Cerebellar cortex (tissue), 1 donor: ENCODE results near the gene FAT1.
A peak's percentile ranks its signal among the peaks of the same experiment; 100 is the strongest.

Experiments used
- DNase-seq: peaks from one replicate; pipeline ENCODE4 v3.0.0-alpha.2; 2015; ENCODE audit warnings: low spot score

FAT1 gene

DNA sequence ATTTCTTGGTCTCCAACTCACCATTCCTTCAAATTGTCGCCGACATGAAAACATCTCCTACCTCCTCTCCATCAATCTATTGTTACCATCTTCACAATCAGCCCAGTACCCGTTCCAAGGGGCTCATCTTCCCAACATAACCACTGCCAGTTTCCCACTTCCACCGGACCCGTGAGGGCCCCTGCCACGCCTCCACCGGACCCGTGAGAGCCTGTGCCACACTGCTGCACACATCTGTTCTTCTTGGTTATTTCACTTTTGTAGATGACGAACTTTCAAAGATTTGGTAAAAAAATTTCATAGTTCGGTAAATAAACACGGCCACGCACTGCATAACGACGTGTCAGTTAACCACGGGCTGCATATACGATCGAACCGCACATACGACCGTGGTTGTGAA lies 65.0 kb downstream of the FAT1 start:
- DNase-seq, result no peak

DNA sequence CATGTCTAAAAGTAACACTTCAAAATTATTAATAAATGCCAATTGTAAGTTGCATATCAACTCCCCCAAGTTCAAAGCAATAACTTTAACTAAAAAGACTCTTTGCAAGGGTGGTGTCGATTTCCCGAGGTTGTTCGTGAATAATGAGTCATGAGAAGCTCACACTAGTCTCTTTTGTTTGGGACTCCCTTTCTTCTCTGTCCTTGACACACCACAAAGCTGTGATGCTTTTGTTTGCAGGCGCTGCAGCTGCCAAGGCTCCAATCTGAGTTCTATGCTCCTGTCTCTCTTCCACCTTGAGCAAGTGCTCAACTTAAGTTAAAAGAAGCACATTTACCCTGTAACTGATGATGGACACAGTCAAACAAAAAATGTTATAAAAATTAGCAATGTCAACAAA lies 65.9 kb downstream of the FAT1 start:
- DNase-seq, result no peak

DNA sequence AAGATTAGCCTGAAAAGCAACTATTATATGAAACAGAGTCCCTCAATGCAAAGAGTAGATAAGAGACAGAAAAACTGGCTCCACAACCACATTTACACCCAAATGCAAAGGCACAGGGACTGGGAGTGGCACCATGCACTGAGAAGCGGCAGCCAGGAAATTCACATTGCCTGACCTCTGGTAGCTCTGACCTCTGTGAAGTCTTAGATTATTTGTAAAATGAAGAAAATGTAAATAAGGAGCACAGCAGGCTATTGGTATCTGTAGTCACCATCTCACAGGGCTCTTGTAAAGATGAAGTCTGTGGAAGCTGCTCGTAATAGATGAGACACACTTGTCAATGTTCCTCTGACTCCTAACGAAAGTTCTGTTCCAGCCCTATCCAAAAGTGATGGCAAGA lies 69.7 kb downstream of the FAT1 start:
- DNase-seq, result no peak

DNA sequence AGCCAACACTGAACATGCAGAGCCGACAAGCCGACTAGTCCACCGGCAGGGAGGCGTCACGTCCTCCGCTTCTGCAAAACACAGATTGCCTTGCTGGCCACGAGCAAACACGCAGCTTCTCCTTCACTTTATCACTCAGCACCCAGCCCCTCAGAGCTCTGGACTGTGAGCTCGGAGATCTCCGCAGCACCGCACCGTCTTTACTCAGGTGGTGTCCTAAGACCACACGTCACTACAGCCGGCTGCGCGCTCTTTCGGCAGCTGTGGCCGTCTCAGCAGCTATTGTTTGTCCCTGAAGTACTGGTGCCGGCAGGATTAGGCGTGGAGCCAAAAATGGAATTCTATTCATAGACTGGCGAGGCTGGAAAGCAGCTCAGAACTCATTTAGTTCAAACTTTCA lies 72.0 kb downstream of the FAT1 start:
- peak; percentile 69 for DNase-seq

DNA sequence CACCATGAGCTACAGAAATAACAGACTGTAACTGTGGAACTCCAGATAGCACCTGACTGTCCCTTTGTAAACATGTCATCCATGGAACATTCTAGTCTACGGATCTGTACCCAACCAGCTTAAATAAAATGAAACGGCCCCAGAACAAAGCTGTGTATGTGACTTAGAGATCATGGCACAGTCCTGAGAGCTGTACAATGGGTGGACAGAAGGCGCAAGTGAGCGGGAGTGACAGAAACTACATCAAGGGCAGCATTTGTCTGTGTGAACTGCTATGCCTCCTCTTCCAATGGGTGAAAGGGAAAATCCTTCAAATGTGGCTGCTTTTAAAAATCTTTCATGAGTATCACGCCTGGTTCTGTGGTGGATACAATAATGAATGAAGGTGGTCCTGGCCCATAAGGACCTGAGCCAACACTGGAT lies 72.5 kb downstream of the FAT1 start:
- peak; percentile 58 for DNase-seq

DNA sequence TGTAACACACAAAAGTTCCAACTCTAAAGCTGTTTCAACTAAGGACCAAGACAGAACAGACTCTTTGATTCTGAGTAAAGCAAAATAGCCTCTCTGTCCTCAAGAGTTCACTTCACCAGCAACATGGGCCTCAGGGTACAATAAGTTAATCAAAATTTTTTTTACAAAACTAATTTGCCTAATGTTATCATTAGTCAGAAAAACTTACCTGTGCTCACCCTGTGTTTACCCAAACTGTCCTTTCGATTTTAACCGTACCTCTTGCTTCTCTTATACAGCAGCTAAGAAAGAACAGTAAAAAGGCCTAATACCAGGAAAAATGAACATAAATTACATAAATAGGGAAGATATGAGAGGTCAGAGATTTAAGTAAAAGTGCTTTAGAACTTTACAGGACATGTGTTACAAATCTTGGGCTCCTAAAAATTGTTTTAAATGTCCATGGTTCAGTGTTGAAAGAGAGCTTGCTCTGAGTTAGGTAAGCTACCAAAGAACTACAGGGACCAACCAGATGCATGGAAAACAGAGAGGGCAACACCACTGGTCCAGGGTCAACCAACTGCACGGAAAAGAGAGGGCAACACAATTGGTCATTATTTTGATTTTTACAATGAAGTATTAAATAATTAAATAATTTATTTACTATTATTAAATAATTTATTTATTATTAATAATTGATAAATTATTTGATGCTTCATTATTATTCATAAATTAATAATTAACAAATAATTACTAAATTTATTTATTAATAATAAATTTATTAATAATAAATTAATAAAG lies 73.1 kb downstream of the FAT1 start:
- DNase-seq, result no peak

DNA sequence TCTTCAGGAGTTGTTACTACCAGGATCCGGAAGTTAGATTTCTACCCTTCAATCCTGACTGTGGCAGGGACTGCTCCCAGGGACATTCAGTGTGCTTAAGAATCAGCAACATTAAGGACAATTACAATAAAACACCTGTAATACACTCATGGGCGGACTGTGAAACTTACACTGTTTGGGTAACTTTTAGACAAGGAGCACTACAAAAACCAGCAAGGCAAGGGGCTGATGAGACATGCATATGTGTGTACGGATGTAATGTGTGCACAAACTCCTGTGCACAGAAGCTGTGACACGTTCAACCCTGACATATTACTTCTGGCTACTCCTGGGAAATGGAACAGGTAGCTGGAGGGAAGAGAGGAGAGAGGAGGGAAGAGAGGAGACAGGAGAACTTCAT lies 75.8 kb downstream of the FAT1 start:
- DNase-seq, result no peak

DNA sequence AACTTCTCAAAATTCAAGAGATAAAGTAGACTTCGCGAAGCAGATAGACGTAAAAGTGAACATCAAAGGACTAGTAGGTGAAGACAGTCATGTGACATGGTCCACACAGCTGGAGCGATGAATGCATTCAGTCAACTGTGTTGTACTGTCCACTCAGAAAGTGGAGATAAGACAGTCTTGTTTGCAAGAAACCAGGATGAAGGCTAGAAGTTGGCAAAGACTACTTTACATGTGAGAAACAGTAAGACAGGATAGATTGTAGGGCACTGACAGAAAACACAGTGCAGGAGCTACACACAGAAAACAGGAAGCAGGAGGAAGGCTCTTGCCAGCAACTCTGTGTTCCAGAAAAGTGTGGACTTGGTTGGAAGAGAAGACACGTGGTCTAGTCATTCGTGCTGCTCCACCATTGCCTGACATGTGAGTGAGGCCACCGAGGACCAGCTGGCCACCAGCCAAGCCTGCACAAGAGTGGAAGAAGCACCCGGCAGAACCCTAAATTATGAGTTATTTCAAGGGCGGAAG lies 78.9 kb downstream of the FAT1 start:
- no peak for DNase-seq

DNA sequence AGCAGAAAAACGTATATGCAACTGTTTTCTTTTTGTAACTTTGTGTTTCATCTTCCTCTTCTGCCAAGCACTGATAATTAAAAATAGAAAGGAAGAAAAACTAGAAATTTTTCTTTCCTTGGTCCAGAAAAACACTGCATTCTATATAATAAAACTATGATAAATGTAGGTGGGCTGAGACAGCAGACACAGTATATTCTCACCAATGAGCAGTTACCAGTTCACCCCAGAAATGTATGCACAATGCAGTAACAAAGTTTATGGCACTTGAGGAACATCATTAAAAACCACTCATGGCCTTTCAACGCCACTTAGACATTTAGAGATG lies 79.4 kb downstream of the FAT1 start:
- DNase-seq, result no peak

DNA sequence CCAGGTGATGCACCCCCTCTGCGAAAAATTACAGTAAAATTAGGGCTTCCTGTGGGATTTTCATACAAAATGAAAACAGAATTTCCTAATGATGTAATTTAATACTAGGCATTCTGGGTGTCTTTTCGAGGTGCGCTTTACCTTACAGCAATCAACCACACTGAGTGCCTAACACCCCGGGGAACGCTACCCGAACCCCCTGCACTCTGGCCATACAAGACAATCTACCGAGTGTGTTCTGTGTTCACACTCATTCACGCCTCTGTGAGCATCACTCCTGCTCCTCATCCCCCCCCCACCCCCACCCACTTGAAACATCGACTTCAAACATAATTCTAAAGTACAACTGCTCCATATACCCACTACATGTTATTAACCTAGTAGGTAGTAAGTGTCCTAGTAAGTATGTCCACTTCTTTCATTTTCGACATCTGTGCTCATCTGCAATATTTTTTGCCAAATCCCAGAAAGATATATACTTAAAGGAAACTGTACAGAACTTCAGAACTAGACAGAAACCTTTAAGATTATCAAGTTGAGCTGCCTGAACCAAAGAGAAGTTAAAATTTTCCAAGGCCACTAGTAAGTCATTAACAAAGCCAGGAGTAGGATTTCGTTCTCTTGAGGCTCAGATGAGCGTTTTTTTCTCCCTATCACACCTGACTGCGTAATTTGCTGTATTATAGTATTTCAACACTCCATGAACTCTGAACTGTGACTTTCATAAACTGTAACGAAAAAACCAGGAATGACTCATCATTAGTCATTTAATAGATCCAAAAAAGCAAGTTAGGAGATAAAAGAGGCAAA lies 80.0 kb downstream of the FAT1 start:
- DNase-seq, result no peak

DNA sequence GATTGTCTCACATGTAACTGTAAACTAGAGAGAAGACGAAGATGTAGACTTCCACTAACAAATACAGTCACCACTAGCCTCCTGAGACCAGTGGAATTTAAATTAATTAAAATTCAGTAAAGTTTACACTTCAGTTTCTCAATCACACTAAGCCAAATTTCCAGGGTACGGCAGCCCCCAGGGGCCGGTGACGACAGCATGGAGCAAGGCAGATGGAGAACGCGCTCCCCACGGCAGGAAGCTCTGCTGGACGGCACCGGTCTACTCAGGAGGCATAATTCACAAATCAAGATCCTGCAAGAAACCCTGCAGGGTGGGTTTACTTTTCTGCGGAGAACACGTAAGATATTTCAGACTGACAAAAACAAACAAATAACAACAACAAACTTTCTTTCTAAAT lies 80.7 kb downstream of the FAT1 start:
- no peak for DNase-seq

DNA sequence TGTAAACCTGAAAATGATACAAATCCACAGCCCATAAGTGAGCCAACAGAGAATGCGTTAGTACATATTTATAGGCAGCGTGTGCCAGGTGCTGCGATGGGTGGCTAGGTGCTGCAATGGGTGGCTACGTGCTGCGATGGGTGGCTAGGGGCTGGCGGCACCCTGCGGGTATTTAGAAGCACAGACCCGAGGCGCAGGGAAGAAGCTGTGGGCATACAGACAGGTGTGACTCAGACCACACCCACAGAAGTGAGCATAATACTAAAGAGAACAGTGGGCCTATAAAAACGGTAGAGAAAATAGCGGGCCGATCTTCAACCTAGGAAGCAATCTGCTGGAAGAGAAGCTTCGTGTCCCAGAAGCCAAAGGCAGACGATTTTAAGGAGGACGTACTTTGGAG lies 81.1 kb downstream of the FAT1 start:
- no peak for DNase-seq

DNA sequence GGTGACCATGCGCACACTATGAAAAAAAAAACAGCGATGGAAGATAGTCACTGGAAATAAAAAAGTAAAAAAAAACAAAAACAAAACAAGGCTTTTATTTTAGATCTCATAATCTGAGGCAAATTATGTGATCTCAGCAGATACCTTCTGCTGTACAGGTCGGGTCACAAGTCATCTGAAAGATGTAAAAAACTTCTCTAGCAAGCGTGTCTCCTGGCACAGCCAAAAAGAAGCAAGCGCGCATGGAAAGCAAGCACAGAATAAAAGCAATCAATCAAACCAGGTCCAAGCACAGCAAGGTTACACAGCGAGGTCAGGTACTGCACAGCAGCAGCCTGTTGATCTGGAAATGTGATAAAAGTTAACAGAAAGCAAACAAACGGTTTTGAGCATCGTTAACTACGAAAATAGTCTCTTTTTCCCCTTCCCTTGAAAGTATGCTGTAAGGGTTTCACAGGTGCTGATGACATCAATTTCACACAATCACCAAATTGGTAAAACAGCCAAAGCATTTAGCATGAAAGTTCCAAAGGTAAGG lies 89.0 kb downstream of the FAT1 start:
- no peak for DNase-seq

DNA sequence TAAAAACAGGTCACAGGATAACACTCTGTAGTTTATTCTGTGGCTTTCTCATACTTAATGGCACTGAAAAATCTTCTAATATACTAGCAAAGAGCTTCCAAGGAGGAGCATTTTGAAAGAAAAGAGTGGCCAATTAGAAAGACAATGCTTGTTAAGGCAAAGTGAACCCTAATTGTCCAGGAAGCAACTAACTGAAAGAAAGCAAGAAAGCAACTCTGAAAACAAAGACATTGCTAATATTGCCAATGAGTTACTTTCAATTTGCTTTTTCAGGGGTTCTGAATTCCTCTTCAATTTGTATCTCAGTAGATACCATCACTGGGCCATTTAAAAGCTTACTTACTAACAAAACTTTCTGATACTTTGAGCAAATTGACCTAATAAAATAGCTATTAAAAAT lies 89.8 kb downstream of the FAT1 start:
- DNase-seq, result no peak

DNA sequence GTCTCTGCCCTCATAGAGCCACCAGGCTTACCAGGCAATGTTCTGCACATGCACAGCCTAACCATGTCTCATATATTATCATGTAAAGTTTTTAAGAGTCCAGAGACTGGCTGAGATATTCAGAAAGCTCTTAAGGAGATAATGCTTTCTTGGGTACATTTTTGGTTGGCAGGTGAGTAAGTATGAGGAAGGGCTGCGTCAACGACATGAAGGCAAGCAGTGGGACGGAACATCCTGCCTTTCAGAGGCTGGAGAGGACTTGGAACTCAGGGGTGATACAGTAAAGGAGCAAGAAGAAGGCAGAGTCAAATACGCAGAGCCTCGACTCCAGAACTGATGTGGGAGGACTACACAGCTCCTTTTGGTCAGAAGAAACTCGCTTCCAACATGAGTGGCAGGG lies 93.5 kb downstream of the FAT1 start:
- no peak for DNase-seq

DNA sequence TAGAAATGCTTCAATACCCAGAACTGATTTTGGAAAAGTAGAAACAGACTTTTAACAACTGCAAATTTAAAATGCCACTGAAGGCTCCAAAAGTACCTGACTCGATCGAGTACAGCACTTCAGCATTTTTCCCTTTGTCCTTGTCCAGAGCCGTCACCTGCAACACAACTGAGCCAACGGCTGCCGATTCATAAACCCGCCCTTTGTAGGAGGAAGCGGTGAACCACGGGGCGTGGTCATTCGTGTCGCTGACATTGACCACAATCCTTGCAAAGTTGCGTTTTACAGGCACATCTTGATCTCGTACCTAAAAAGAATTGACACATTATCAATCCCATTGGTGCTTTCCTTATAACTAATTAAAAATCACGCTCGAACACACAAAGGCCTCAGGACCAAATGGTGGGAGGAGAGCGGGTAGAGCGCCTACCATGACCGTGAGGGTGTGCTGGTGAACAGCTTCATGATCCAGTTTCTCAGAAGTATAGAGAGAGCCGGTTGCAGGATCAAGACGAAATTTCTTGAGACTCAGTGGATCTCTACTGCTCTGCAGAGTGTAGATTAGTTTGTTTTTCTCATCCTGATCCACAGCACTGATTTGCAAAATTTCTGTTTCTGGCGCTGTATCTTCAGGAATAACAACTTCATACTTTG lies 95.5 kb downstream of the FAT1 start:
- DNase-seq, result no peak

DNA sequence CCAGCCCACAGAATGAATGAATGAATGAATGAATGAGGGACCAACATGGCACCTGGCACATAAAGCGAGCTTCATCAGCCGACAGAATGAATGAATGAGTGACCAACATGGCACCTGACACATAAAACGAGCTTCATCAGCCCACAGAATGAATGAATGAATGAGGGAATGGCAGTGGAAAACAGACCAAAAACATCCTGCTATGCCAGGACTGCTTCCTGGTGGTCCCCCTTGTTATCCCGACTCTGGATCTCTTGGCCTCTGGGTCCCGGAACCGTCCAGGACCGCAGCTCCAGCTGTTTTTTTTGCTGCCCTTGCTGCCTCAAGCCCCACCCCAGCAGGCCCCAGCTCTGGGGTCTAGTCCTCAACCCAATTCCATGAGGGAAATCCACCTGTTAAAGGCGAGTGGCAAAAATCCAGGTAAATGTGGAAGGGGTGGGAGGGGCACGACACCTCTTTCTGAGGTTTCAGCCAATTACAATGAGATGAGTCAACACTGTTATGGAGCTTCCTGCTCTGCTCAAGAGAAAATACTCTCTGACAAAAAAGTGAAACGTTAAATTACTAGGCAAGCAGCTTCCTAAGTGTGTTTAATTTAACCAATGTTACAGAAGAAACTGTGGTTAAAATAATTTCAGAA lies 96.3 kb downstream of the FAT1 start:
- no peak for DNase-seq

DNA sequence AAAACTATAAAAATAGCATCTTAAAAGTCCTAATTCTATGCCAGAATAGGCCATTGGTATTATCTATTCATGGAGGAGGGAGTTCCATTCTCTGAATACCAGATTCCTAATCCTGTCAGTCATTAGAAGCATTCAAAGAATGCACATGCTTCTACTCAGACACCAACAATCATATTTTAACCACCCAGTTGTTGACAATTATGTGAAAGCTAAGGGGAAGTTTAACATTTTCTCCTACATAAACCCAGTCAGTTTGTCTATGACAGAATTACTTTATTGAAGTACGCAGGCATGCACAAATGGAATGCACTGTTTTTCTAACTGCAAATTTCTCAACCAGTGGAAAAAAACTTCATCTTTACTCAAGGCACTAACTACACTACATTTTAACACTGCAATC lies 98.7 kb downstream of the FAT1 start:
- DNase-seq, result no peak

DNA sequence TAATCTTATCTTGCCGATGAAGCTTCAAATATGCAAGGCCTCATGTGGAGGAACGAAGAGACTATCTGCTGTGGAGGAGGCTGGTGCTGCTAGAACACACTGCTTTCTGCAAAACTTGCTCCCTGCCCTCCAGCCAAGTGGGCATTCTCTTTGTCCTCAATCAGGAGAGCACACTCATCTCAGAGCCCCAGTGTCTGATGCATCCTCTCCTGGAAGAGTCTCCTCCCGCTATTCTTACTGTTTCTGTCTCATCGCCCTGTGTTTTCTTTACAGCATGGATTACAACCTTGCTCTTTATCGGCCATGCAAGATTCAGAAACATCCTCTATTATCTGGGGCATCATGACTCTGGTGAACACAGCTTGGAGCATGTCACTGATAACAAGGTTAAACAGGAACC lies 100.1 kb downstream of the FAT1 start:
- DNase-seq, result no peak

DNA sequence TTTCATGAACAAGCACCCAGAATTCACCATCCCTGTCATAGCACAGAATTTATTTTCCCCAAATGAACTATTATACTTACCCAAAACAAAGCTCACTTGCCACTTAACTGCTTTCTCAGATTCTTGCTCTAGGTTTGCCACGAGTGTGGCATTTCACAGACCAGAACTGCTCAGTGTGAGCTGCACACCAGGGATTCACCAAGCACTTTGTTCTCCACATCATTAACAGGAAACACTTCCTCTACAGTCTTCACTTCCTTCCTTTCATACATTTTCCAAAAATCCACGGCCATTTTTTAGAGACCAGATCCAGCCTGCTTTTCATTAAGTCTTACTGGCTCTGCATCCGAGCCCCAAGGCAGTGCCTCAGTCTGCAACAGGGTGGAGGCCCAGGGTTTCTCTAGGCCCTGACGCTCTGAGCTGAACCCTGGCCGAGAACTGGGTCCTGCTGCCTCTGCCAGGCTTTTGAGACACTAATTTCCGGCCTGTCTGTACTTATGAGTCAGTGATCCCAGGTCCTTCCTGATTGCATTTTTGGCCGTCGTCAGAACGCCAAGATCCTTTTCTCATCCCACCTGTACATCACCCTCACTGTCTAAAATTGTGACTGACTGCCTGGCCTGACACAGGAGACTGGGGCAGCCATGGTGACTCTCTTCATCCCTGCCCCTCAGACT lies 100.7 kb downstream of the FAT1 start:
- peak; percentile 65 for DNase-seq

DNA sequence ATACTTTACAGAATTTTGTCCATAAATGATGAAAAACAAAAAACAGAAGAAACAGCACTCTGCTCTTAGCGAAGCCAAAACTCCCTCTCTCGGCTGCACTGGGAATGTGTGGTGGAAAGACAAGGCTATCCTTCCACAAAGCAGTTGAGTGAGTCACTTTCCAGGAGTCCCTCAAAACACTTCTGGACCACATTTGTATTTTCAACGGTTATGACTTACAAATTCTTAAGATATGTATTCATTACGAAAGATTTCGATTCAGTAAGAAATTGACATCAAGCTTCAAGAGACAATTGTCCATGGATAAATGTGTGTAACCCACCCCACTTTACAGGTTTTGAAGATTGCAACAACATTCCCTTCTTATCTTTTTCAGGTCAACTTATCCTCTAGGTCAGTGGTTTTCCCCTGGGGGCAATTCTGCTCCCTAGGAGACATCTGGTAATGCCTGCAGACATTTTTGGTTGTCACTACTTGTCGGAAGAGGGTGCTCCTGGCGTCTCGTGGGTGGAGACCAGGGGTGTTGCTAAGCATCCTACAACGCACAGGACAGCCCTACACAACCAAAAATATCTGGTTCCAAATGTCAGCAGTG lies 101.6 kb downstream of the FAT1 start:
- DNase-seq, result no peak
